ENCODE measurements around the gene C1R.

The C1R gene

DNA sequence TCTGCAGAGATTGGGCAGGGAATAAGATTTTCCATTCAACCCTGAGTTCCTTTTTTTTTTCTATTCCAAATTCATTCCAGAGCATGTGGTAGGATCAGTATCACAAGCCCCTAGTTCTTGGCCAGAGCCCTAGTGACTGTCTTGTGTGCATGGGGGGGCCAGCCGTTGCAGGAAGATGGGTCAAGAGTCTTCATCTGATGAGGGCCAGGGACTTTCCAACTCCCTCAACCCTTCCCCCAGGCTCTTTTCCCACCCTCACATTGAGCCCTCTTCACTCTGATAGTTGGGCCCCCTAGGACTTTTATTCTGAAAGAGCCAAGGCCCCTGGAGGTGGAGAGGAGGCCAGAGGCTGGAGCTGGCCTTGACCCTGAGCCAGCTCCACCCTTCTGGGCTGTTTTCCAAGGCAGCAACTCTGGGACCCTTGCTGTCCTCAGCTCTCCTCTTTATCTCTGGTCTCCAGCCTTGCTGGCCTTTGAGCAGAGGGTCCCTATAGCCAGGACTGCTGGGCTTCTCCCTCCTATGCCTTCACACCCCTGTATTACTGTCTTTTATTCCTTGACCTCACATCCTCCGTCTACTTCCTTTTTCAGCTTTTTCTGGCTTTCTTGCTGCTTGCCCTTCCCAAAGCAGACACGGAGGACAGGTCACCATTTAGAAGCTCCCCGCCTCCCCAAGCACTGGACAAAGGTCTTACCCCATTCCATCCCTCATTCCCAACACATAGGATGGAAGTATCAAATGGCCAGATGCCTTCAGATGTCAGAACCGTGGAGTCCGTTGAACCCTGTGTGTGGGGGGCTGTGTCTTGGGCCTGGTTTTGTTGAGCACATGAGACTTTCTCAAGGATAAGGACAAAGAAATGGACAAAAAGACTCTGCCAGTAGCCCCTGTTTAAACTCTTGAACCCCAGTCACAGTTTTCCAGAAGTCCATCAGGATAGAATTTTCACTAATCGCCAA, 30.8 kb upstream of the C1R start:
- Histone ChIP-seq H3K27me3 (replicated peaks; ENCODE audit: insufficient read depth, low read length) (no peaks in the 10 kb centered on the region), H2AFZ (ENCODE audit: low read length) (no peak overlapping the region), H3K9me3 (replicated peaks; ENCODE audit: insufficient read depth, low read length) (no peaks in the 10 kb centered on the region), H3K36me3 (replicated peaks; ENCODE audit: insufficient read depth, low read length) (no peaks in the 10 kb centered on the region), H3K9ac (ENCODE audit: low read length) (no peak overlapping the region), H4K20me1 (ENCODE audit: insufficient read depth, low read length) (no peaks in the 10 kb centered on the region), H3K27ac (ENCODE audit: low read length) (no peak overlapping the region), H3F3A (ENCODE audit: insufficient read depth, low read length) (no peaks in the 10 kb centered on the region), H3K9me2 (replicated peaks; ENCODE audit: insufficient read depth, low read length) (no peaks in the 10 kb centered on the region), H3K79me2 (ENCODE audit: low read length) (no peaks in the 10 kb centered on the region), H3K4me3 (ENCODE audit: low read length) (no peak overlapping the region), H3K4me2 (ENCODE audit: low read depth, low read length) (no peak overlapping the region), H3K4me1 (ENCODE audit: low read length) (no peaks in the 10 kb centered on the region)
- TF ChIP-seq EZH2 (optimal IDR thresholded peaks at IDR 0.05; ENCODE audit: low read depth, low read length) = no peak
- no peak for TF ChIP-seq CTCF (IDR thresholded peaks at IDR 0.05; ENCODE audit: low read length)
- no peak for TF ChIP-seq EZH2phosphoT487 (IDR thresholded peaks at IDR 0.05; ENCODE audit: low read length)
- no peak for DNase-seq

DNA sequence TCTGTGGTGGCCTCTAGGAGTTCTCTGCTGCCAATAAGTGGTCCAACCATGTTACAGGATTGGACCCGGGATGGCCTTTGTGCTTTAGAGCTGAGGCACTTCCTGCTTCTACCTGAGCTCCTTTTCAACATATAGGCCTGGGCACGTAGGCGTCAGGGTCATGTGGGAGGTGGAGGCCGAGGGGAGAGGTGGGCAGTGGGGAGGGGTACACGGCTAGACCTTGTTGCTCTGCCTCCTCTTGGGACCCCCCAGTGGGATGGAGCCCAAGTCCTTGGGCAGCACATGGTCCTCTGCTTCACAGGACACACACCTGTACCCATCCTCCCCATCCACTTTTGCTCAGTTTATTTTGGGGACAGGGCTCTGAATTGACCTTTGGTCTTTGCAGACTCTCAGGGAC, 29.1 kb upstream of the C1R start:
- no peak overlapping the region for H3K4me3 ChIP-seq (ENCODE audit: low read length)
- H3K27ac ChIP-seq (ENCODE audit: low read length) = no peak overlapping the region
- H3K4me2 ChIP-seq (ENCODE audit: low read depth, low read length) = no peak overlapping the region
- no peak for TF ChIP-seq EZH2 (optimal IDR thresholded peaks at IDR 0.05; ENCODE audit: low read depth, low read length)
- H3K9me3 ChIP-seq (replicated peaks; ENCODE audit: insufficient read depth, low read length) = no peaks in the 10 kb centered on the region
- H3K4me1 ChIP-seq (ENCODE audit: low read length) = no peaks in the 10 kb centered on the region
- H3F3A ChIP-seq (ENCODE audit: insufficient read depth, low read length) = no peaks in the 10 kb centered on the region
- H3K9me2 ChIP-seq (replicated peaks; ENCODE audit: insufficient read depth, low read length) = no peaks in the 10 kb centered on the region
- no peak for DNase-seq
- H3K27me3 ChIP-seq (replicated peaks; ENCODE audit: insufficient read depth, low read length) = no peaks in the 10 kb centered on the region
- no peak overlapping the region for H3K9ac ChIP-seq (ENCODE audit: low read length)
- H2AFZ ChIP-seq (ENCODE audit: low read length) = no peak overlapping the region
- H3K36me3 ChIP-seq (replicated peaks; ENCODE audit: insufficient read depth, low read length) = no peaks in the 10 kb centered on the region
- no peaks in the 10 kb centered on the region for H3K79me2 ChIP-seq (ENCODE audit: low read length)
- H4K20me1 ChIP-seq (ENCODE audit: insufficient read depth, low read length) = no peaks in the 10 kb centered on the region

GRCh38 chr12:7120166-7120565, 27.9 kb upstream of the C1R start:
- Histone ChIP-seq H3K36me3 (replicated peaks; ENCODE audit: insufficient read depth, low read length) (no peaks in the 10 kb centered on the region), H3K4me3 (ENCODE audit: low read length) (no peak overlapping the region), H2AFZ (ENCODE audit: low read length) (no peak overlapping the region), H3K79me2 (ENCODE audit: low read length) (no peaks in the 10 kb centered on the region), H3K27me3 (replicated peaks; ENCODE audit: insufficient read depth, low read length) (no peaks in the 10 kb centered on the region), H3F3A (ENCODE audit: insufficient read depth, low read length) (no peaks in the 10 kb centered on the region), H3K4me2 (ENCODE audit: low read depth, low read length) (no peak overlapping the region), H4K20me1 (ENCODE audit: insufficient read depth, low read length) (no peaks in the 10 kb centered on the region), H3K9me2 (replicated peaks; ENCODE audit: insufficient read depth, low read length) (no peaks in the 10 kb centered on the region), H3K9me3 (replicated peaks; ENCODE audit: insufficient read depth, low read length) (no peaks in the 10 kb centered on the region), H3K27ac (ENCODE audit: low read length) (no peak overlapping the region), H3K4me1 (ENCODE audit: low read length) (no peaks in the 10 kb centered on the region), H3K9ac (ENCODE audit: low read length) (no peak overlapping the region)
- no peak for DNase-seq
- TF ChIP-seq EZH2phosphoT487 (IDR thresholded peaks at IDR 0.05; ENCODE audit: low read length) (no peak), EZH2 (optimal IDR thresholded peaks at IDR 0.05; ENCODE audit: low read depth, low read length) (no peak), CTCF (IDR thresholded peaks at IDR 0.05; ENCODE audit: low read length) (no peak)

- no peak for DNase-seq
- Histone ChIP-seq H3K9ac (ENCODE audit: low read length) (no peak overlapping the region), H3F3A (ENCODE audit: insufficient read depth, low read length) (no peaks in the 10 kb centered on the region), H4K20me1 (ENCODE audit: insufficient read depth, low read length) (no peaks in the 10 kb centered on the region), H3K27me3 (replicated peaks; ENCODE audit: insufficient read depth, low read length) (no peaks in the 10 kb centered on the region), H3K9me3 (replicated peaks; ENCODE audit: insufficient read depth, low read length) (no peaks in the 10 kb centered on the region), H3K36me3 (replicated peaks; ENCODE audit: insufficient read depth, low read length) (no peaks in the 10 kb centered on the region), H2AFZ (ENCODE audit: low read length) (no peak overlapping the region), H3K4me3 (ENCODE audit: low read length) (no peak overlapping the region), H3K79me2 (ENCODE audit: low read length) (no peaks in the 10 kb centered on the region), H3K9me2 (replicated peaks; ENCODE audit: insufficient read depth, low read length) (no peaks in the 10 kb centered on the region), H3K4me2 (ENCODE audit: low read depth, low read length) (no peak overlapping the region), H3K4me1 (ENCODE audit: low read length) (no peaks in the 10 kb centered on the region), H3K27ac (ENCODE audit: low read length) (no peak overlapping the region)
- no peak for TF ChIP-seq EZH2phosphoT487 (IDR thresholded peaks at IDR 0.05; ENCODE audit: low read length)
- TF ChIP-seq CTCF (IDR thresholded peaks at IDR 0.05; ENCODE audit: low read length) = no peak
- TF ChIP-seq EZH2 (optimal IDR thresholded peaks at IDR 0.05; ENCODE audit: low read depth, low read length) = no peak
Measured at GRCh38 chr12:7118881-7119280, 26.6 kb upstream of the C1R start.

Measured in MM.1S (cell line).